NCI-H2029 treated with DMSO at 0.1 percent for 48 hours (cell line): ENCODE data around the gene MGLL.

Experiments
- DNase-seq: peaks from one replicate; lab custom pipeline; 2025; lab: John Stamatoyannopoulos, UW

Gene MGLL

GRCh38 chr3:127674101-127674721, 148.1 kb downstream of the MGLL start:
- no peak for DNase-seq

- DNase-seq, result no peak
Observed at GRCh38 chr3:127673191-127674100, 148.9 kb downstream of the MGLL start.

GRCh38 chr3:127672429-127673190, 149.7 kb downstream of the MGLL start, which contains the start of gene ABTB1:
Gene ABTB1 (plus strand): TSS chr3:127672952. CDS start chr3:127673026, 74 bp downstream.
- peak; percentile 11 for DNase-seq

- no peak for DNase-seq
Observed at GRCh38 chr3:127671523-127672428, 150.5 kb downstream of the MGLL start.

GRCh38 chr3:127670761-127671522, 151.4 kb downstream of the MGLL start:
- no peak for DNase-seq

- DNase-seq, result no peak
Observed at GRCh38 chr3:127670229-127670559, 152.1 kb downstream of the MGLL start.

GRCh38 chr3:127669541-127670228, 152.6 kb downstream of the MGLL start:
- DNase-seq, result no peak

GRCh38 chr3:127668906-127669305, 153.4 kb downstream of the MGLL start:
- no peak for DNase-seq

- no peak for DNase-seq
Observed at GRCh38 chr3:127667119-127667681, 155.1 kb downstream of the MGLL start.

- DNase-seq, result no peak
Observed at GRCh38 chr3:127666676-127667075, 155.6 kb downstream of the MGLL start.

- no peak for DNase-seq
Observed at GRCh38 chr3:127665586-127665985, 156.7 kb downstream of the MGLL start.

GRCh38 chr3:127665165-127665564, 157.2 kb downstream of the MGLL start:
- no peak for DNase-seq

- no peak for DNase-seq
Observed at GRCh38 chr3:127663151-127663550, 159.2 kb downstream of the MGLL start.

GRCh38 chr3:127662001-127662469, 160.3 kb downstream of the MGLL start:
- no peak for DNase-seq

GRCh38 chr3:127661600-127661999, 160.7 kb downstream of the MGLL start:
- DNase-seq, result no peak

- no peak for DNase-seq
Observed at GRCh38 chr3:127660621-127661251, 161.6 kb downstream of the MGLL start.

- DNase-seq, result no peak
Observed at GRCh38 chr3:127658234-127658633, 164.1 kb downstream of the MGLL start.

GRCh38 chr3:127656906-127657305, 165.4 kb downstream of the MGLL start:
- no peak for DNase-seq

- no peak for DNase-seq
Observed at GRCh38 chr3:127655641-127656040, 166.7 kb downstream of the MGLL start.
